Liver (tissue), 9 donors: ENCODE measurements around the gene SREBF1. TPM values are rescaled to one million over a fixed set of nuclear protein-coding genes. Genes with fewer than 3 reads are reported as not detected.

Experiments used
- DNase-seq: peaks from one replicate; pipeline ENCODE4 v3.0.0-alpha.2; 2017; ENCODE audit warnings: low spot score
- H3K27ac ChIP-seq, 2 donors: one replicate each; pipeline ENCODE4 v1.7.0; 2013; ENCODE audit warnings: inconsistent platforms in 2 of 2, low read length in 2 of 2, control low read depth in 1 of 2, low read depth in 1 of 2, mild to moderate bottlenecking in 1 of 2
- H3K27me3 ChIP-seq, 4 donors: one replicate each; pipeline versions ENCODE4 v1.6.1 to v1.7.0; 2013; ENCODE audit warnings: low read length in 3 of 4, inconsistent platforms in 1 of 4, mild to moderate bottlenecking in 1 of 4, moderate library complexity in 1 of 4; ENCODE audit not compliant: control insufficient read depth in 4 of 4, insufficient read depth in 4 of 4
- H3K36me3 ChIP-seq, 4 donors: one replicate each; pipeline versions ENCODE4 v1.6.1 to v1.7.0; 2013; ENCODE audit warnings: low read length in 3 of 4, mild to moderate bottlenecking in 3 of 4, low read depth in 1 of 4, moderate library complexity in 1 of 4; ENCODE audit not compliant: control insufficient read depth in 4 of 4, insufficient read depth in 3 of 4
- H3K4me1 ChIP-seq, 4 donors: one replicate each; pipeline versions ENCODE4 v1.6.1 to v1.7.0; 2013; ENCODE audit warnings: low read length in 3 of 4, mild to moderate bottlenecking in 3 of 4, moderate library complexity in 1 of 4; ENCODE audit not compliant: control insufficient read depth in 4 of 4, insufficient read depth in 4 of 4
- H3K4me3 ChIP-seq, 3 donors: one replicate each; pipeline versions ENCODE4 v1.6.1 to v1.7.0; 2013; ENCODE audit warnings: low read length in 3 of 3, control low read depth in 1 of 3, low read depth in 1 of 3, mild to moderate bottlenecking in 1 of 3
- H3K9ac ChIP-seq, 2 donors: one replicate each; pipeline ENCODE4 v1.7.0; 2013; ENCODE audit warnings: low read length in 2 of 2, mild to moderate bottlenecking in 2 of 2, moderate library complexity in 2 of 2, control low read depth in 1 of 2, low read depth in 1 of 2
- H3K9me3 ChIP-seq, 4 donors: one replicate each; pipeline versions ENCODE4 v1.6.1 to v1.7.0; 2013; ENCODE audit warnings: low read length in 3 of 4; ENCODE audit not compliant: control insufficient read depth in 4 of 4
- EGR1 ChIP-seq, 2 donors: IDR thresholded peaks; 2 replicates each; pipeline ENCODE4 v1.6.1; 2016 to 2018; ENCODE audit warnings: antibody characterized with exemption in 2 of 2, low read depth in 2 of 2
- FOXA1 ChIP-seq: IDR thresholded peaks from 2 replicates; pipeline ENCODE4 v1.6.1; 2016; ENCODE audit warnings: antibody characterized with exemption
- FOXA2 ChIP-seq: IDR thresholded peaks from 2 replicates; pipeline ENCODE4 v1.6.1; 2016; ENCODE audit warnings: antibody characterized with exemption
- GABPA ChIP-seq, 2 donors: IDR thresholded peaks in 1 of 2; conservative IDR thresholded peaks in 1 of 2; 2 replicates each; pipeline ENCODE4 v1.6.1; 2016; ENCODE audit warnings: antibody characterized with exemption in 2 of 2, mild to moderate bottlenecking in 1 of 2, moderate library complexity in 1 of 2
- HNF4A ChIP-seq, 2 donors: conservative IDR thresholded peaks; 2 replicates each; pipeline ENCODE4 v1.6.1; 2016; ENCODE audit warnings: antibody characterized with exemption in 2 of 2, mild to moderate bottlenecking in 2 of 2
- HNF4G ChIP-seq: IDR thresholded peaks from 2 replicates; pipeline ENCODE4 v1.6.1; 2016; ENCODE audit warnings: antibody characterized with exemption
- JUND ChIP-seq, 2 donors: IDR thresholded peaks; 2 replicates each; pipeline ENCODE4 v1.6.1; 2016; ENCODE audit warnings: antibody characterized with exemption in 2 of 2
- NR2F2 ChIP-seq: IDR thresholded peaks from 2 replicates; pipeline ENCODE4 v1.6.1; 2016; ENCODE audit warnings: antibody characterized with exemption
- RAD21 ChIP-seq, 2 donors: IDR thresholded peaks; 2 replicates each; pipeline ENCODE4 v1.6.1; 2016; ENCODE audit warnings: antibody characterized with exemption in 2 of 2, mild to moderate bottlenecking in 2 of 2
- REST ChIP-seq: IDR thresholded peaks from 2 replicates; pipeline ENCODE4 v1.6.1; 2016; ENCODE audit warnings: antibody characterized with exemption, mild to moderate bottlenecking
- RXRA ChIP-seq, 2 donors: IDR thresholded peaks; 2 replicates each; pipeline ENCODE4 v1.6.1; 2017 to 2018; ENCODE audit warnings: antibody characterized with exemption in 2 of 2, mild to moderate bottlenecking in 1 of 2
- SP1 ChIP-seq: IDR thresholded peaks from 2 replicates; pipeline ENCODE4 v1.6.1; 2018; ENCODE audit warnings: antibody characterized with exemption, mild to moderate bottlenecking
- TAF1 ChIP-seq: conservative IDR thresholded peaks from 2 replicates; pipeline ENCODE4 v1.6.1; 2016; ENCODE audit warnings: antibody characterized with exemption, mild to moderate bottlenecking
- YY1 ChIP-seq: IDR thresholded peaks from 2 replicates; pipeline ENCODE4 v1.6.1; 2016; ENCODE audit warnings: antibody characterized with exemption, mild to moderate bottlenecking
- WGBS: extraction: QIAGEN DNeasy Blood & Tissue Kit; methylation state at CpG from one replicate; pipeline ENCODE4 v1.1.7; 2013; 5-methylcytosine and 5-hydroxymethylcytosine counted together
- polyA plus RNA-seq, 2 donors: library from polyadenylated mRNA; stranded (reverse) in 1 of 2; unstranded in 1 of 2; fragments of 200-250 nt in 1 of 2; fragments of >200 nt in 1 of 2; fragmentation: Nextera tagmentation in 1 of 2; extraction: Ambion mirVana in 1 of 2; gene quantifications; one replicate each; pipeline versions ENCODE4 v1.2.1 to v1.2.3, GENCODE V29; 2013 to 2015
- total RNA-seq, 2 donors: library from RNA; depleted of rRNA; stranded (reverse); fragments of >200 nt; gene quantifications; one replicate each; pipeline ENCODE4 v1.2.3, GENCODE V29; 2014
- TF ChIP-seq, protein P1 (sequence below): IDR thresholded peaks from 2 replicates; pipeline ENCODE4 v1.6.1; 2016; ENCODE audit warnings: antibody characterized with exemption
- TF ChIP-seq, protein P2 (sequence below): IDR thresholded peaks from 2 replicates; pipeline ENCODE4 v1.6.1; 2016; ENCODE audit warnings: antibody characterized with exemption
- TF ChIP-seq, protein P3 (sequence below): IDR thresholded peaks from 2 replicates; pipeline ENCODE4 v1.6.1; 2016; ENCODE audit warnings: antibody characterized with exemption
- TF ChIP-seq, protein P4 (sequence below): fragments of 150-350 bp; IDR thresholded peaks from 2 replicates; pipeline ENCODE4 v1.5.1; 2017; ENCODE audit warnings: improper control_type of control experiment, low read depth, low read length; ENCODE audit not compliant: missing input control
- donor health status: healthy.
- donor health status: healthy.
- donor health status: healthy.
- donor health status: healthy.
- donor health status: healthy.

Gene SREBF1
- total and polyA plus RNA-seq, 4 donors, result 66.8 to 133 (median 101) TPM

GRCh38 chr17:17797119-17797809, 39.5 kb downstream of the SREBF1 start (continued):
- TF ChIP-seq, protein P1, sequence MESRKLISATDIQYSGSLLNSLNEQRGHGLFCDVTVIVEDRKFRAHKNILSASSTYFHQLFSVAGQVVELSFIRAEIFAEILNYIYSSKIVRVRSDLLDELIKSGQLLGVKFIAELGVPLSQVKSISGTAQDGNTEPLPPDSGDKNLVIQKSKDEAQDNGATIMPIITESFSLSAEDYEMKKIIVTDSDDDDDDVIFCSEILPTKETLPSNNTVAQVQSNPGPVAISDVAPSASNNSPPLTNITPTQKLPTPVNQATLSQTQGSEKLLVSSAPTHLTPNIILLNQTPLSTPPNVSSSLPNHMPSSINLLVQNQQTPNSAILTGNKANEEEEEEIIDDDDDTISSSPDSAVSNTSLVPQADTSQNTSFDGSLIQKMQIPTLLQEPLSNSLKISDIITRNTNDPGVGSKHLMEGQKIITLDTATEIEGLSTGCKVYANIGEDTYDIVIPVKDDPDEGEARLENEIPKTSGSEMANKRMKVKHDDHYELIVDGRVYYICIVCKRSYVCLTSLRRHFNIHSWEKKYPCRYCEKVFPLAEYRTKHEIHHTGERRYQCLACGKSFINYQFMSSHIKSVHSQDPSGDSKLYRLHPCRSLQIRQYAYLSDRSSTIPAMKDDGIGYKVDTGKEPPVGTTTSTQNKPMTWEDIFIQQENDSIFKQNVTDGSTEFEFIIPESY, result no peak
- TF ChIP-seq EGR1 (IDR thresholded peaks at IDR 0.05; ENCODE audit: low read depth in 2 of 2) (no peak), FOXA2 (no peak)
- TF ChIP-seq, protein P2, sequence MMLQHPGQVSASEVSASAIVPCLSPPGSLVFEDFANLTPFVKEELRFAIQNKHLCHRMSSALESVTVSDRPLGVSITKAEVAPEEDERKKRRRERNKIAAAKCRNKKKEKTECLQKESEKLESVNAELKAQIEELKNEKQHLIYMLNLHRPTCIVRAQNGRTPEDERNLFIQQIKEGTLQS, result no peak

DNA sequence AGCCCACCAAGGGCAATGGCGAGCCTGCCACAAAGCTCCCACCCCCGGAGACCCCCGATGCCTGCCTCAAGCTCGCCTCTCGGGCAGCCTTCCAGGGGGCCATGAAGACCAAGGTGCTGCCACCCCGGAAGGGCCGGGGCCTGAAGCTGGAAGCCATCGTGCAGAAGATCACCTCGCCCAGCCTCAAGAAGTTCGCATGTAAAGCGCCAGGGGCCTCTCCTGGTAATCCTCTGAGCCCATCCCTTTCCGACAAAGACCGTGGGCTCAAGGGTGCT, 40.1 kb downstream of the SREBF1 start:
- DNase-seq, result no peak
- WGBS, result 96% methylated on average over 13 of the region's 13 CpGs

More for the DNA sequence above, 40.1 kb downstream of the SREBF1 start:
- Histone ChIP-seq H3K36me3 (peaks cover 0 to 25% (median 4%) of the 10 kb centered on the region in 4 donors), H3K9me3 (no peaks in the 10 kb centered on the region), H3K4me3 (no peak overlapping the region), H3K27ac (no peak overlapping the region), H3K27me3 (no peaks in the 10 kb centered on the region), H3K9ac (no peak overlapping the region), H3K4me1 (no peaks in the 10 kb centered on the region)
- TF ChIP-seq REST (no peak), FOXA2 (no peak), EGR1 (IDR thresholded peaks at IDR 0.05; ENCODE audit: low read depth in 2 of 2) (no peak), HNF4A (conservative IDR thresholded peaks at IDR 0.05) (no peak), NR2F2 (no peak), RXRA (IDR thresholded peaks at IDR 0.05) (no peak), SP1 (no peak), YY1 (no peak), TAF1 (no peak), JUND (IDR thresholded peaks at IDR 0.05) (no peak), FOXA1 (no peak), RAD21 (IDR thresholded peaks at IDR 0.05) (no peak), HNF4G (no peak), GABPA (IDR thresholded peaks at IDR 0.05 in 1 of 2, conservative IDR thresholded peaks at IDR 0.05 in 1 of 2) (no peak)
- TF ChIP-seq, protein P1, result no peak
- TF ChIP-seq, protein P3, sequence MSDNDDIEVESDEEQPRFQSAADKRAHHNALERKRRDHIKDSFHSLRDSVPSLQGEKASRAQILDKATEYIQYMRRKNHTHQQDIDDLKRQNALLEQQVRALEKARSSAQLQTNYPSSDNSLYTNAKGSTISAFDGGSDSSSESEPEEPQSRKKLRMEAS, result no peak
- TF ChIP-seq, protein P4, sequence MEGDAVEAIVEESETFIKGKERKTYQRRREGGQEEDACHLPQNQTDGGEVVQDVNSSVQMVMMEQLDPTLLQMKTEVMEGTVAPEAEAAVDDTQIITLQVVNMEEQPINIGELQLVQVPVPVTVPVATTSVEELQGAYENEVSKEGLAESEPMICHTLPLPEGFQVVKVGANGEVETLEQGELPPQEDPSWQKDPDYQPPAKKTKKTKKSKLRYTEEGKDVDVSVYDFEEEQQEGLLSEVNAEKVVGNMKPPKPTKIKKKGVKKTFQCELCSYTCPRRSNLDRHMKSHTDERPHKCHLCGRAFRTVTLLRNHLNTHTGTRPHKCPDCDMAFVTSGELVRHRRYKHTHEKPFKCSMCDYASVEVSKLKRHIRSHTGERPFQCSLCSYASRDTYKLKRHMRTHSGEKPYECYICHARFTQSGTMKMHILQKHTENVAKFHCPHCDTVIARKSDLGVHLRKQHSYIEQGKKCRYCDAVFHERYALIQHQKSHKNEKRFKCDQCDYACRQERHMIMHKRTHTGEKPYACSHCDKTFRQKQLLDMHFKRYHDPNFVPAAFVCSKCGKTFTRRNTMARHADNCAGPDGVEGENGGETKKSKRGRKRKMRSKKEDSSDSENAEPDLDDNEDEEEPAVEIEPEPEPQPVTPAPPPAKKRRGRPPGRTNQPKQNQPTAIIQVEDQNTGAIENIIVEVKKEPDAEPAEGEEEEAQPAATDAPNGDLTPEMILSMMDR, result no peak
- TF ChIP-seq, protein P2, result no peak
